KG1 (cell line): ENCODE results near the gene ARPC3.
A peak's percentile ranks its signal among the peaks of the same experiment; 100 is the strongest.
"Not testable (repeated sequence)": the region's sequence is repeated elsewhere in the genome, so short reads cannot be mapped to it uniquely, and the experiment has no call there.

Experiments used
- DNase-seq: peaks from one replicate; lab custom pipeline; 2025; lab: John Stamatoyannopoulos, UW

ARPC3 gene

GRCh38 chr12:110417113-110417512, 33.0 kb downstream of the ARPC3 start:
- DNase-seq: not testable (repeated sequence)

GRCh38 chr12:110410086-110410485, 40.1 kb downstream of the ARPC3 start:
- not testable (repeated sequence) for DNase-seq

GRCh38 chr12:110405126-110405662, 44.9 kb downstream of the ARPC3 start:
- not testable (repeated sequence) for DNase-seq

- DNase-seq: peak; percentile 97
Measured at GRCh38 chr12:110403976-110404682, 46.0 kb downstream of the ARPC3 start.

GRCh38 chr12:110403146-110403975, 46.8 kb downstream of the ARPC3 start, which contains the start of gene ANAPC7:
Gene ANAPC7 (minus strand): TSS chr12:110403708. CDS start chr12:110403627, 81 bp downstream.
- DNase-seq: peak; percentile 97
